ENCODE results near the gene LAMA2. TPM values are rescaled to one million over a fixed set of nuclear protein-coding genes. Genes with fewer than 3 reads are reported as not detected.
"Not testable (repeated sequence)": the region's sequence is repeated elsewhere in the genome, so short reads cannot be mapped to it uniquely, and the experiment has no call there.

The LAMA2 gene
- total RNA-seq, 1 donor = 40.2 TPM

DNA sequence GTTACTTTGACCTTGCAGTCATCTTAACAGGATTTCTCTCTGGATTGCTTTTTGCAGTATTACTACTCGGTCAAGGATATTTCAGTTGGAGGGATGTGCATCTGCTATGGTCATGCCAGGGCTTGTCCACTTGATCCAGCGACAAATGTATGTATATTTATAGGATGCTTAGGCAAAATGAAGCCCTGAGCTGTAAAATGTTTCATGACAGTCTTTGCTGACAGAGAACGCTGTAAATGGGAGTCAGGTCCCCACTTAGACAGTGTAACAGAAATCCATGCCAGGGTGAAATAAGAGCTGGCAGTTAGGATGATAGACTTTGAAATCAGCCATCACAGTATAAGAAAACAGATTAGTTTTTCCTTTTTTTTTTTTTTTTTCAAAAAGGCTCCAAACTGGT is 264.0 kb downstream of the LAMA2 start:
- TF ChIP-seq, protein P1, sequence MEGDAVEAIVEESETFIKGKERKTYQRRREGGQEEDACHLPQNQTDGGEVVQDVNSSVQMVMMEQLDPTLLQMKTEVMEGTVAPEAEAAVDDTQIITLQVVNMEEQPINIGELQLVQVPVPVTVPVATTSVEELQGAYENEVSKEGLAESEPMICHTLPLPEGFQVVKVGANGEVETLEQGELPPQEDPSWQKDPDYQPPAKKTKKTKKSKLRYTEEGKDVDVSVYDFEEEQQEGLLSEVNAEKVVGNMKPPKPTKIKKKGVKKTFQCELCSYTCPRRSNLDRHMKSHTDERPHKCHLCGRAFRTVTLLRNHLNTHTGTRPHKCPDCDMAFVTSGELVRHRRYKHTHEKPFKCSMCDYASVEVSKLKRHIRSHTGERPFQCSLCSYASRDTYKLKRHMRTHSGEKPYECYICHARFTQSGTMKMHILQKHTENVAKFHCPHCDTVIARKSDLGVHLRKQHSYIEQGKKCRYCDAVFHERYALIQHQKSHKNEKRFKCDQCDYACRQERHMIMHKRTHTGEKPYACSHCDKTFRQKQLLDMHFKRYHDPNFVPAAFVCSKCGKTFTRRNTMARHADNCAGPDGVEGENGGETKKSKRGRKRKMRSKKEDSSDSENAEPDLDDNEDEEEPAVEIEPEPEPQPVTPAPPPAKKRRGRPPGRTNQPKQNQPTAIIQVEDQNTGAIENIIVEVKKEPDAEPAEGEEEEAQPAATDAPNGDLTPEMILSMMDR (IDR thresholded peaks at IDR 0.05; ENCODE audit: insufficient read depth, low read depth, low read length) = no peak
- DNase-seq (ENCODE audit: low read depth) = no peak
- H3K4me3 ChIP-seq (ENCODE audit: low read depth, low read length) = no peak overlapping the region

DNA sequence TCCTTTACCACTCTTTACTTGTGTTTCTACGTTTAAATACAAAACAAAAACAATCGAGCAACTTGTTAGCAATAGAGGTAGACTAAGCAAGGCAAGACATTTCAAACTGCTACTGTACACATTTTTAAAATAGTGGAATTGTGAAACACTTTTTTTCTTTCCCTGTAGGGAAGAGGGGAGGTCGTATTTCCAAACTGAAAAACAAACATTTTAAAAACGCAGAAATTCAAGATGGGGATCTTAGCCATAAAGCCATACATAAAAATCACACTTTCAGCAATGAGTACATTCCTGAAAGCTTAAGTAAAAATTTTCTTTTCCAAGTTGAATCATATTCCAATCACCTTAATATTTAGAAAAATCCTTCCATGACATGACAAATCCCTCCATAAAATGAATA is 267.6 kb downstream of the LAMA2 start:
- TF ChIP-seq, protein P1 (IDR thresholded peaks at IDR 0.05; ENCODE audit: insufficient read depth, low read depth, low read length) = no peak
- H3K4me3 ChIP-seq (ENCODE audit: low read depth, low read length) = no peak overlapping the region
- no peak for DNase-seq (ENCODE audit: low read depth)

DNA sequence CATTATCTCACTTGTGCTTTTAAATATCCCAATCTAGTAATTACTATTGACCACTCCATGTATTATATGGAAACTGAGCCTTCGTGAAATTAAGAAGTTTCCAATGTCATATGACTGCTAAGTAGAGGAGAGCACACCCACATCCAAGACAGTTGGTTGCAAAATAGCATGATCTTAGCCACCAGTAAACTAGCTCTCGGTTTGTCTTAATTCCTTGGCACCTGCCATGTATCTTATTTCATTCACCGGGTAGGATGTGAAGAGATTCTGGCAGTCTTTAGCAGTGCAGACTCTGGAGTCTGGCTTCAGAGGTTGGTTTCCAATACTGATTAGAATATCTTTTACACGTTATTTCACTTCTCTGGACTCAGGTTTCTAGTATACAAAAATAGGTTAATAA is 270.3 kb downstream of the LAMA2 start:
- TF ChIP-seq, protein P1 (IDR thresholded peaks at IDR 0.05; ENCODE audit: insufficient read depth, low read depth, low read length) = no peak
- no peak for DNase-seq (ENCODE audit: low read depth)
- H3K4me3 ChIP-seq (ENCODE audit: low read depth, low read length) = no peak overlapping the region

DNA sequence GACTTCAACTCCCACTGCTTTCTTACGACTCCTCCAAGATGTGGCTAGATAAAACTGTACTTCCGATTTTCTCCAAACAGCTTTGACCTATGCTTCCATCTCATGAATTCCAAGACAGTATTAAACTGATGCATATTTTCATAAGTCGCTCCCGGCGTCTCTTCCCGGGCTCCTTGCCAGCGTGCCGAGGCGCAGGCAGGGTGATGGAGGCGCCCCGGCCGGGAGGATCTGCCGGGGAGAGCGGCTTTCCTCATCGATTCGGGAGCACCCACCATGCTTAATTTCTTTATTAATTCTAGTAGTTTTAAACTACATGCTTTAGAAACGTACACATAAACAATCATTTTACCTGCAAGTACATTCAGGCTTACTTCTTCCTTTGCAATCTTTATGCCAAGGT is 276.3 kb downstream of the LAMA2 start:
- not testable (repeated sequence) for DNase-seq (ENCODE audit: low read depth); H3K4me3 ChIP-seq (ENCODE audit: low read depth, low read length)

DNA sequence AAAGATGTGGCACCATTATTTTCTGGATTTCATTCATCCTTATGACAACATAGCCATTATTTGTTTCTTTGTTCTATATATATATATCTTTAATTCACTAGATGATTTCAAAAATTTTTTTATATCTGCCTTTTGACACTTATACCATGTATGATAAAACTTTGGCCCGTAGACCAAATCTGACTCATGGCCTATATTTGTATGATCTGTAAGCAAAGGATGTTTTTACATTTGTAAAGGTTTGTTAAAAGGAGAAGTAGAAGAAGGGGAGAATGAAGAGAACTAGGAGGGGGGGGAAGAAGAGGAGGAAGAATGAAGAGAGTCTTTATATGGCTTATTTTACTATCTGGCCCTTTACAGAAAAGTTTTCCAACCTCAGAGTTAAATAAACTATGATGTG is 279.7 kb downstream of the LAMA2 start:
- DNase-seq (ENCODE audit: low read depth) = no peak

DNA sequence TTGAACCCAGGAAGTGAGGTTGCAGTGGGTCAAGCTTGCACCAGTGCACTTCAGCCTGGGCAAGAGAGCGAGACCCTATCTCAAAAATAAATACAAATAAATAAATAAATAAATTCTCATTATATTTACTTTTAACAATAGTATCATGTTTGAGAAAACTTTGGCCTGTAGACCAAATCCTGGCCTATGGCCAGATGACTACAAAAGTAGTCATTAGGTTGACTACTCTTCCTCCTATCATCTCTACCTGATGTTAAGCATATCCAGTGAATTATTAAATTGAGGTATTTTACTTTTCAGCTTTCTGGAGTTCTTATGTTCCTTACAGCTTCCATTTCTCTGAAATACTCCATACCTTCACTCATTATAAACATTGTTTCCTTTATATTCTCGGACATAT is 280.6 kb downstream of the LAMA2 start:
- no peak for DNase-seq (ENCODE audit: low read depth)
- TF ChIP-seq, protein P1 (IDR thresholded peaks at IDR 0.05; ENCODE audit: insufficient read depth, low read depth, low read length) = no peak

More for the DNA sequence above, 279.7 kb downstream of the LAMA2 start:
- TF ChIP-seq, protein P1 (IDR thresholded peaks at IDR 0.05; ENCODE audit: insufficient read depth, low read depth, low read length) = no peak
- H3K4me3 ChIP-seq (ENCODE audit: low read depth, low read length) = no peak overlapping the region

DNA sequence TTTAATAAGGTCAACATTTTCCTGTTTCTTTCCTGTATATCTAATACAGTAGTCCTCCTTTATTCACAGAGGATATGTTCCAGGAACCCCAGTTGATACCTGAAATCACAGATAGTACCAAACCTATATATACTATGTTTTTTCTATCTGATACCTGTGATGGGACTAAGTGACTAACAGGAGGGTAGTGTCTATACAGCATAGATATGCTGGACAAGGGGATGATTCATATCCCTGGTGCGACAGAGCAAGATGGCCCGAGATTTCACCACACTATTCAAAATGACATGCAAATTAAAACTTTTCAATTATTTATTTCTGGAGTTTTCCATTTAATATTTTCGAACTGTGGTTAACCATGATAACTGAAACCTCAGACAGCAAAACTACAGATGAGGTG is 281.1 kb downstream of the LAMA2 start:
- no peak overlapping the region for H3K4me3 ChIP-seq (ENCODE audit: low read depth, low read length)
- TF ChIP-seq, protein P1 (IDR thresholded peaks at IDR 0.05; ENCODE audit: insufficient read depth, low read depth, low read length) = no peak
- no peak for DNase-seq (ENCODE audit: low read depth)

More for the DNA sequence above, 280.6 kb downstream of the LAMA2 start:
- H3K4me3 ChIP-seq (ENCODE audit: low read depth, low read length) = no peak overlapping the region

DNA sequence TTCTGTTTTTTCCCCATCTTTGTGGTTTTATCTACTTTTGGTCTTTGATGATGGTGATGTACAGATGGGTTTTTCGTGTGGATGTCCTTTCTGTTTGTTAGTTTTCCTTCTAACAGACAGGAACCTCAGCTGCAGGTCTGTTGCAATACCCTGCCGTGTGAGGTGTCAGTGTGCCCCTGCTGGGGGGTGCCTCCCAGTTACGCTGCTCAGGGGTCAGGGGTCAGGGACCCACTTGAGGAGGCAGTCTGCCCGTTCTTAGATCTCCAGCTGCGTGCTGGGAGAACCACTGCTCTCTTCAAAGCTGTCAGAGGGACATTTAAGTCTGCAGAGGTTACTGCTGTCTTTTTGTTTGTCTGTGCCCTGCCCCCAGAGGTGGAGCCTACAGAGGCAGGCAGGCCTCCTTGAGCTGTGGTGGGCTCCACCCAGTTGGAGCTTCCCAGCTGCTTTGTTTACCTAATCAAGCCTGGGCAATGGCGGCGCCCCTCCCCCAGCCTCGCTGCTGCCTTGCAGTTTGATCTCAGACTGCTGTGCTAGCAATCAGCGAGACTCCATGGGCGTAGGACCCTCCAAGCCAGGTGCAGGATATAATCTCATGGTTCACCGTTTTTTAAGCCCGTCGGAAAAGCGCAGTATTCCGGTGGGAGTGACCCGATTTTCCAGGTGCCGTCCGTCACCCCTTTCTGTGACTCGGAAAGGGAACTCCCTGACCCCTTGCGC is 289.5 kb downstream of the LAMA2 start:
- DNase-seq (ENCODE audit: low read depth); H3K4me3 ChIP-seq (ENCODE audit: low read depth, low read length): not testable (repeated sequence)
